C4-2B (cell line): Measurements from ENCODE around the gene MS4A6E.

Experiments
- H3K27ac ChIP-seq: fragments of 450-650 bp; 2 replicates; pipeline ENCODE4 v1.5.1; 2017
- CTCF ChIP-seq: fragments of 450-650 bp; conservative IDR thresholded peaks from 2 replicates; pipeline ENCODE4 v1.5.1; 2017; ENCODE audit warnings: mild to moderate bottlenecking
- ZFX ChIP-seq: fragments of 450-650 bp; IDR thresholded peaks from 2 replicates; pipeline ENCODE4 v1.6.1; 2017

Gene MS4A6E

GRCh38 chr11:60303661-60304060 lies 23.4 kb upstream of the MS4A6E start:
- no peak overlapping the region for H3K27ac ChIP-seq
- TF ChIP-seq ZFX (no peak), CTCF (no peak)

- no peak overlapping the region for H3K27ac ChIP-seq
Observed at GRCh38 chr11:60305906-60306619, 21.0 kb upstream of the MS4A6E start.

GRCh38 chr11:60307507-60308195 lies 19.4 kb upstream of the MS4A6E start:
- no peak overlapping the region for H3K27ac ChIP-seq
- no peak for TF ChIP-seq CTCF
- no peak for TF ChIP-seq ZFX

More at GRCh38 chr11:60305906-60306619, 21.0 kb upstream of the MS4A6E start:
- TF ChIP-seq CTCF (no peak), ZFX (no peak)

GRCh38 chr11:60310407-60310998 lies 16.6 kb upstream of the MS4A6E start:
- TF ChIP-seq ZFX = no peak
- TF ChIP-seq CTCF = no peak
- H3K27ac ChIP-seq = no peak overlapping the region

- H3K27ac ChIP-seq = no peak overlapping the region
Observed at GRCh38 chr11:60314635-60315321, 12.3 kb upstream of the MS4A6E start.

GRCh38 chr11:60315871-60316270 lies 11.2 kb upstream of the MS4A6E start:
- H3K27ac ChIP-seq = no peak overlapping the region
- TF ChIP-seq ZFX = no peak
- TF ChIP-seq CTCF = no peak

More at GRCh38 chr11:60314635-60315321, 12.3 kb upstream of the MS4A6E start:
- TF ChIP-seq ZFX (no peak), CTCF (no peak)

- H3K27ac ChIP-seq = no peak overlapping the region
Observed at GRCh38 chr11:60316317-60316716, 10.7 kb upstream of the MS4A6E start.

More at GRCh38 chr11:60316317-60316716, 10.7 kb upstream of the MS4A6E start:
- TF ChIP-seq ZFX (no peak), CTCF (no peak)
